HL-60 (cell line): ENCODE data around the gene FGR.

Source experiments
- DNase-seq, 2 experiments: peaks; one replicate each; pipeline ENCODE4 v3.0.0-alpha.2; 2010 to 2020; ENCODE audit warnings: low read depth in 1 of 2, low spot score in 1 of 2
- H3K27ac ChIP-seq: fragments of 250-450 bp; sonication (Bioruptor Pico); replicated peaks from 2 replicates; pipeline ENCODE4 v1.5.1; 2020; ENCODE audit warnings: mild to moderate bottlenecking, moderate library complexity
- H3K27me3 ChIP-seq: fragments of 250-450 bp; sonication (Bioruptor Pico); 2 replicates; pipeline ENCODE4 v1.5.1; 2021; ENCODE audit warnings: mild to moderate bottlenecking, moderate library complexity; ENCODE audit not compliant: insufficient read depth, poor library complexity, severe bottlenecking
- H3K4me3 ChIP-seq: replicated peaks from 2 replicates; pipeline ENCODE4 v1.5.1; 2011; ENCODE audit warnings: mild to moderate bottlenecking, control low read depth, low read length; ENCODE audit not compliant: insufficient read depth
- GABPA ChIP-seq: IDR thresholded peaks from 2 replicates; pipeline ENCODE4 v1.6.1; 2012; ENCODE audit warnings: low read depth
- POLR2AphosphoS5 ChIP-seq: IDR thresholded peaks from 2 replicates; pipeline ENCODE4 v1.6.1; 2012; ENCODE audit warnings: low read depth
- SPI1 ChIP-seq: IDR thresholded peaks from 2 replicates; pipeline ENCODE4 v1.6.1; 2012; ENCODE audit warnings: low read depth, mild to moderate bottlenecking, borderline replicate concordance
- TF ChIP-seq, protein P1 (sequence below): IDR thresholded peaks from 2 replicates; pipeline ENCODE4 v1.6.1; 2012; ENCODE audit warnings: low read depth; ENCODE audit not compliant: insufficient replicate concordance
- TF ChIP-seq, protein P2 (sequence below): IDR thresholded peaks from one replicate; pipeline ENCODE4 v1.5.1; 2011; ENCODE audit warnings: low read length, control low read depth, inconsistent platforms; ENCODE audit not compliant: insufficient read depth

Gene FGR

DNA sequence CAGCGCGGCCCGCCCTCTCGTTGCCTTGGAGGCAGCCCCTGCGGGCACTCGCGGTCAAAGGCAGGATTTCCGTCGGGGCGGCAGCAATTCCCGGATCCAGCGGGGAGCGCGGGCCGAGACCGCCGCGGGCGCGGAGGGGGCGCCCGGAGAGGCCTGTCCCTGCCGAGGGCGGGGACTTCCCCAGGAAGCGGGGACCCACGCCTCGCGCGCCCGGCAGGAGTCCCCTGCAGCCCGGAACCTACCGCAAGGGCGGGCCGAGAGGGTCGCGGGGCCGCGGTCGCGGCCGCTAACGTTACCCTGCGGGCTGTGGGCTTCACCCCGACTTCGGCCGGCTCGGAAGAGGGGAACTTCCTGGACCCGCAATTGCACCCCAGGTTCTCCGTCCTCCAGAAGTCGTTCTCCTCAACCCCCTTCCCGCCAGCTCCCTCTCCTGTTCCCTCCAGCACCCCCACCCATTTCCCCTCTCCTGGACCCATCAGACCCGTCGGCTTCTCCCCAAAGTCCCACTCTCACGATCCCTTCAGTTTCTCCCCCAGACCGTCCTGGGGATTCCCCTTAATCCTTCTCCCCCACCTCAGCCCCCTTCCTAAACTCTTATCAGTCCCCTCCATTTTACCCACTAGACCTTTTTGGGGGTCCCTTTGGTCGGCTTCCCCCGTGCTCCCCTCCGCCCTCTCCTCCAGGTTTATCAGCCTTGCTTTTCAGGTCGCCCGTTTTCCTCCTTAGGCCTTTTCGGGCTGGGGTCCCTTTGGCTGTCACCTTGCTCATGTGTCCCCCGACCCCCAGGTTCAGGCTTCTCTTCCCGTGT is 604 bp downstream of the FGR start:
- Histone ChIP-seq H3K27me3 (no peaks in the 10 kb centered on the region), H3K27ac (peak overlapping the region; percentile 84), H3K4me3 (peak overlapping the region; percentile 49)
- no peak for DNase-seq
- TF ChIP-seq GABPA = 0 out of 2 replicates have a peak, but pooled peaks have one; percentile 7
- TF ChIP-seq, protein P1, sequence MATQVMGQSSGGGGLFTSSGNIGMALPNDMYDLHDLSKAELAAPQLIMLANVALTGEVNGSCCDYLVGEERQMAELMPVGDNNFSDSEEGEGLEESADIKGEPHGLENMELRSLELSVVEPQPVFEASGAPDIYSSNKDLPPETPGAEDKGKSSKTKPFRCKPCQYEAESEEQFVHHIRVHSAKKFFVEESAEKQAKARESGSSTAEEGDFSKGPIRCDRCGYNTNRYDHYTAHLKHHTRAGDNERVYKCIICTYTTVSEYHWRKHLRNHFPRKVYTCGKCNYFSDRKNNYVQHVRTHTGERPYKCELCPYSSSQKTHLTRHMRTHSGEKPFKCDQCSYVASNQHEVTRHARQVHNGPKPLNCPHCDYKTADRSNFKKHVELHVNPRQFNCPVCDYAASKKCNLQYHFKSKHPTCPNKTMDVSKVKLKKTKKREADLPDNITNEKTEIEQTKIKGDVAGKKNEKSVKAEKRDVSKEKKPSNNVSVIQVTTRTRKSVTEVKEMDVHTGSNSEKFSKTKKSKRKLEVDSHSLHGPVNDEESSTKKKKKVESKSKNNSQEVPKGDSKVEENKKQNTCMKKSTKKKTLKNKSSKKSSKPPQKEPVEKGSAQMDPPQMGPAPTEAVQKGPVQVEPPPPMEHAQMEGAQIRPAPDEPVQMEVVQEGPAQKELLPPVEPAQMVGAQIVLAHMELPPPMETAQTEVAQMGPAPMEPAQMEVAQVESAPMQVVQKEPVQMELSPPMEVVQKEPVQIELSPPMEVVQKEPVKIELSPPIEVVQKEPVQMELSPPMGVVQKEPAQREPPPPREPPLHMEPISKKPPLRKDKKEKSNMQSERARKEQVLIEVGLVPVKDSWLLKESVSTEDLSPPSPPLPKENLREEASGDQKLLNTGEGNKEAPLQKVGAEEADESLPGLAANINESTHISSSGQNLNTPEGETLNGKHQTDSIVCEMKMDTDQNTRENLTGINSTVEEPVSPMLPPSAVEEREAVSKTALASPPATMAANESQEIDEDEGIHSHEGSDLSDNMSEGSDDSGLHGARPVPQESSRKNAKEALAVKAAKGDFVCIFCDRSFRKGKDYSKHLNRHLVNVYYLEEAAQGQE = no peak

DNA sequence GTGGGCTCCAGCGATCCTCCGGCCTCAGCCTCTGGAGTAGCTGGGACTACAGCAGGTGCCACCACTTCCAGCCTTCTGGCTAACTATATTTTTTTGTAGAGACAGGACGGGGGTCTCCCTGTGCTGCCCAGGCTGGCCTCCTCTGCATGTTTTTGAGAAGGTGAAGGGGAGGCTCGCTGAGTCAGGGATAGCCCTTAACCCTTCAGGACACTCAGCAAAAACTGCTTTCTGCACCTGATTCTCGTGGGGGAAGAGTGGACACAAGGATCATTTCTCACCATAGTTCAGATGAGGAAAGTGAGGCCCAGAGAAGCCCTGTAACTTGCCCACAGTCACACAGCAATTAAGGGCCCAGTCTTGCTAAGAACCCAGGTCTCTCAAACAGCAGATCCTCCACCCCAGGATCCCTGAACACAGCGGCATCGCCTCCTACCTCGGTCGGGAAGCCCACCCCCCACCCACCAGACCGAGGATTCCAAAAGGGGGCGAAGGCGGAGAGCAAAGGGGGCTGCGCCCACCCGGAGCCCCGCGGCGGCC is 1.3 kb downstream of the FGR start:
- Histone ChIP-seq H3K27me3 (no peaks in the 10 kb centered on the region), H3K4me3 (peak overlapping the region; percentile 49), H3K27ac (peak overlapping the region; percentile 84)
- DNase-seq = no peak
- TF ChIP-seq POLR2AphosphoS5 (no peak), SPI1 (no peak), GABPA (no peak)
- TF ChIP-seq, protein P2, sequence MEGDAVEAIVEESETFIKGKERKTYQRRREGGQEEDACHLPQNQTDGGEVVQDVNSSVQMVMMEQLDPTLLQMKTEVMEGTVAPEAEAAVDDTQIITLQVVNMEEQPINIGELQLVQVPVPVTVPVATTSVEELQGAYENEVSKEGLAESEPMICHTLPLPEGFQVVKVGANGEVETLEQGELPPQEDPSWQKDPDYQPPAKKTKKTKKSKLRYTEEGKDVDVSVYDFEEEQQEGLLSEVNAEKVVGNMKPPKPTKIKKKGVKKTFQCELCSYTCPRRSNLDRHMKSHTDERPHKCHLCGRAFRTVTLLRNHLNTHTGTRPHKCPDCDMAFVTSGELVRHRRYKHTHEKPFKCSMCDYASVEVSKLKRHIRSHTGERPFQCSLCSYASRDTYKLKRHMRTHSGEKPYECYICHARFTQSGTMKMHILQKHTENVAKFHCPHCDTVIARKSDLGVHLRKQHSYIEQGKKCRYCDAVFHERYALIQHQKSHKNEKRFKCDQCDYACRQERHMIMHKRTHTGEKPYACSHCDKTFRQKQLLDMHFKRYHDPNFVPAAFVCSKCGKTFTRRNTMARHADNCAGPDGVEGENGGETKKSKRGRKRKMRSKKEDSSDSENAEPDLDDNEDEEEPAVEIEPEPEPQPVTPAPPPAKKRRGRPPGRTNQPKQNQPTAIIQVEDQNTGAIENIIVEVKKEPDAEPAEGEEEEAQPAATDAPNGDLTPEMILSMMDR = no peak
- TF ChIP-seq, protein P1 = no peak

DNA sequence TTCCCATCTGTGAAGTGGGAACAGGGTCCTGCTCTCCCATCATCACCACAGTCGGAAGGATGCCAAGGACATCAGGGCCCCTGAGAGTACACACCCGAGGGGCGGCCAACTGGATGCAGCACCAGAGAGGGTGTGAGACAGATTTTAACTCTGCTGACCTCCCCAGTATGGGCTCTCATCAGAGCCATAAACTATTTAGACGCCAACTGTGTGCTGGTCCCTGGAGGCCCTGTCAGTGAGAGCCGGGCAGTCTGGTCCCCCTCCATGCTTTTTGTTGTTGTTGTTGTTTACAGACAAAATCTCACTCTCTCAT is 1.7 kb downstream of the FGR start:
- Histone ChIP-seq H3K27ac (peak overlapping the region; percentile 84), H3K4me3 (peak overlapping the region; percentile 49)

More for the DNA sequence above, 1.7 kb downstream of the FGR start:
- TF ChIP-seq SPI1 (no peak), GABPA (no peak)
- TF ChIP-seq, protein P2 = no peak
- no peaks in the 10 kb centered on the region for H3K27me3 ChIP-seq
- DNase-seq = no peak
